Stimulated activated CD4-positive, alpha-beta T cell treated with anti-CD3 and anti-CD28 coated beads, TNF-alpha, amount 100 ng/mL, for 48 hours (primary cell): Measurements from ENCODE around the gene MTCH1.

ENCODE experiments used
- DNase-seq, 3 donors: peaks; one replicate each; pipeline ENCODE4 v3.0.0-alpha.2; 2020; ENCODE audit warnings: low read depth in 3 of 3

Gene MTCH1

GRCh38 chr6:36926708-36927513, 59.1 kb downstream of the MTCH1 start:
- no peak for DNase-seq

- no peak for DNase-seq
Measured at GRCh38 chr6:36925809-36926208, 60.2 kb downstream of the MTCH1 start.

GRCh38 chr6:36924778-36925374, 61.1 kb downstream of the MTCH1 start:
- no peak for DNase-seq

- no peak for DNase-seq
Measured at GRCh38 chr6:36924131-36924530, 61.9 kb downstream of the MTCH1 start.

DNA sequence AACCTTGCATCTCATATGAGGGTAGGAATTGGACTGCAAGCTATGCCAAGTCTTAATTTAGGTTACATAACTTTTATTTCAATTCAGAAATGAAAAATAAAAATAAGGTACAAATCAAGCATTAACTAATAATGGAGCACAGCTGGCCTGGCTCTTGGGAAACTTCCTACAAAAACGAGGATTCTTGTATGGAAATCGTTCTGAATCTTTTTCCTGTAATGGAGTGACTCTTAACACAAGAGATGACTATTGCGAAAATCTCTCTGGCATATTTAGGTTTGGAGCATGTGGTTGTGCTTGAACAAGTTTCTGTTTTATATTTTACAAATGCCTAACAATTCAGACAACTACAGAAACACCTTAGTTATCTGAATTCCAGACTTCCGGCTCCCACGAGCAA, 65.5 kb downstream of the MTCH1 start:
- DNase-seq, result no peak

GRCh38 chr6:36920049-36920448, 65.9 kb downstream of the MTCH1 start:
- DNase-seq, result no peak
